ENCODE results near the gene HDHD5. TPM values are rescaled to one million over a fixed set of nuclear protein-coding genes. Genes with fewer than 3 reads are reported as not detected.

Gene HDHD5
- total RNA-seq, 1 donor from 2014 or later: 44.7 TPM

GRCh38 chr22:17140826-17141766, 18.0 kb downstream of the HDHD5 start:
- no peaks in the 10 kb centered on the region for H3K27me3 ChIP-seq (ENCODE audit: control insufficient read depth, insufficient read depth, low read length)
- no peak for TF ChIP-seq CTCF (IDR thresholded peaks at IDR 0.05; ENCODE audit: insufficient read depth, low read length, poor library complexity, severe bottlenecking)
- H3K36me3 ChIP-seq (ENCODE audit: control insufficient read depth, insufficient read depth, low read length): no peaks in the 10 kb centered on the region

GRCh38 chr22:17140022-17140421, 19.1 kb downstream of the HDHD5 start:
- H3K27me3 ChIP-seq (ENCODE audit: control insufficient read depth, insufficient read depth, low read length): no peaks in the 10 kb centered on the region
- TF ChIP-seq CTCF (IDR thresholded peaks at IDR 0.05; ENCODE audit: insufficient read depth, low read length, poor library complexity, severe bottlenecking): no peak
- no peak for DNase-seq (ENCODE audit: low read depth)
- H3K36me3 ChIP-seq (ENCODE audit: control insufficient read depth, insufficient read depth, low read length): no peaks in the 10 kb centered on the region
- H3K4me3 ChIP-seq (ENCODE audit: low read depth, low read length): no peak overlapping the region

More at GRCh38 chr22:17140826-17141766, 18.0 kb downstream of the HDHD5 start:
- no peak for DNase-seq (ENCODE audit: low read depth)
- H3K4me3 ChIP-seq (ENCODE audit: low read depth, low read length): no peak overlapping the region

GRCh38 chr22:17138513-17138912, 20.6 kb downstream of the HDHD5 start:
- no peak for TF ChIP-seq CTCF (IDR thresholded peaks at IDR 0.05; ENCODE audit: insufficient read depth, low read length, poor library complexity, severe bottlenecking)
- no peak for DNase-seq (ENCODE audit: low read depth)
- no peak overlapping the region for H3K4me3 ChIP-seq (ENCODE audit: low read depth, low read length)
- H3K27me3 ChIP-seq (ENCODE audit: control insufficient read depth, insufficient read depth, low read length): no peaks in the 10 kb centered on the region
- H3K36me3 ChIP-seq (ENCODE audit: control insufficient read depth, insufficient read depth, low read length): no peaks in the 10 kb centered on the region

GRCh38 chr22:17137861-17138425, 21.1 kb downstream of the HDHD5 start:
- DNase-seq (ENCODE audit: low read depth): no peak
- TF ChIP-seq CTCF (IDR thresholded peaks at IDR 0.05; ENCODE audit: insufficient read depth, low read length, poor library complexity, severe bottlenecking): no peak
- no peaks in the 10 kb centered on the region for H3K36me3 ChIP-seq (ENCODE audit: control insufficient read depth, insufficient read depth, low read length)
- H3K27me3 ChIP-seq (ENCODE audit: control insufficient read depth, insufficient read depth, low read length): no peaks in the 10 kb centered on the region
- H3K4me3 ChIP-seq (ENCODE audit: low read depth, low read length): no peak overlapping the region

DNA sequence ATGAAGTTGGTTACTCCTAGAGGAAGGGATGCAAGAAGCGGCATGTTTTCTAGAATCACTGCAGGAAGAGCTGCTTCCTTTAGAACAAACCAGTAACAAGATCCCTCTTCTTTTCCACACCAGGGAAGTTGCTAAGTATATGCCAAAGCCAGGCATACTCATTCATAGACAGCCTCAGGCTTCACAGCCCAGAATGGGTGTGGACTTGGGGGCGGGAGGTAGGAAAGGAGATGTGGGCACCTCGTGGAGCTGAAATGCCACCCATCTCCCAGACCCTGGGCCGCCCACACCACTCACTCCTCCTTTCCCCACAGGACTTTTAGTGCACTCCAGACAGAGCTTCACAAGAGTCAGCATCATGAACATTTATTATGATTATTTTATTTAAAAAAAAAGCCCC, 21.9 kb downstream of the HDHD5 start:
- H3K27me3 ChIP-seq (ENCODE audit: control insufficient read depth, insufficient read depth, low read length): no peaks in the 10 kb centered on the region
- H3K36me3 ChIP-seq (ENCODE audit: control insufficient read depth, insufficient read depth, low read length): no peaks in the 10 kb centered on the region
- TF ChIP-seq CTCF (IDR thresholded peaks at IDR 0.05; ENCODE audit: insufficient read depth, low read length, poor library complexity, severe bottlenecking): no peak
- DNase-seq (ENCODE audit: low read depth): no peak
- H3K4me3 ChIP-seq (ENCODE audit: low read depth, low read length): no peak overlapping the region
